GM21619 (cell line): ENCODE results near the gene GP1BB.
"Not testable (repeated sequence)": the region's sequence is repeated elsewhere in the genome, so short reads cannot be mapped to it uniquely, and the experiment has no call there.

Source experiments
- ATAC-seq: cut with Tn5 transposase; IDR thresholded peaks from one replicate; pipeline ENCODE4 v1.9.1; 2021; ENCODE audit not compliant: unreplicated experiment

The GP1BB gene

GRCh38 chr22:19723232-19723982 lies at the start of gene GP1BB:
Gene GP1BB (plus strand): TSS chr22:19723539. CDS start chr22:19723570, 31 bp downstream.
- ATAC-seq = no peak

- ATAC-seq = no peak
Measured at GRCh38 chr22:19673660-19674059, 49.7 kb upstream of the GP1BB start.

- no peak for ATAC-seq
Measured at GRCh38 chr22:19674129-19674928, 49.0 kb upstream of the GP1BB start.

- no peak for ATAC-seq
Measured at GRCh38 chr22:19674929-19675253, 48.4 kb upstream of the GP1BB start.

GRCh38 chr22:19675428-19675827 lies 47.9 kb upstream of the GP1BB start:
- ATAC-seq = no peak

- ATAC-seq = not testable (repeated sequence)
Measured at GRCh38 chr22:19676437-19676836, 46.9 kb upstream of the GP1BB start.

GRCh38 chr22:19678949-19679521 lies 44.3 kb upstream of the GP1BB start:
- ATAC-seq = no peak

GRCh38 chr22:19679522-19680101 lies 43.7 kb upstream of the GP1BB start:
- ATAC-seq = no peak

GRCh38 chr22:19680287-19680881 lies 43.0 kb upstream of the GP1BB start:
- no peak for ATAC-seq

GRCh38 chr22:19680911-19681862 lies 42.2 kb upstream of the GP1BB start:
- no peak for ATAC-seq

- no peak for ATAC-seq
Measured at GRCh38 chr22:19681863-19682245, 41.5 kb upstream of the GP1BB start.

- no peak for ATAC-seq
Measured at GRCh38 chr22:19686946-19687345, 36.4 kb upstream of the GP1BB start.

- ATAC-seq = no peak
Measured at GRCh38 chr22:19687561-19688300, 35.6 kb upstream of the GP1BB start.

GRCh38 chr22:19688301-19689290 lies 34.7 kb upstream of the GP1BB start:
- ATAC-seq = no peak

GRCh38 chr22:19689408-19689807 lies 33.9 kb upstream of the GP1BB start:
- no peak for ATAC-seq

- ATAC-seq = no peak
Measured at GRCh38 chr22:19691007-19691720, 32.2 kb upstream of the GP1BB start.

GRCh38 chr22:19691721-19692341 lies 31.5 kb upstream of the GP1BB start:
- ATAC-seq = no peak
